HG03457 (cell line): ENCODE data around the gene FOXK1.

Source experiments
- ATAC-seq: cut with Tn5 transposase; IDR thresholded peaks from one replicate; pipeline ENCODE4 v1.9.1; 2021; ENCODE audit warnings: moderate number of reproducible peaks; ENCODE audit not compliant: unreplicated experiment

The FOXK1 gene

DNA sequence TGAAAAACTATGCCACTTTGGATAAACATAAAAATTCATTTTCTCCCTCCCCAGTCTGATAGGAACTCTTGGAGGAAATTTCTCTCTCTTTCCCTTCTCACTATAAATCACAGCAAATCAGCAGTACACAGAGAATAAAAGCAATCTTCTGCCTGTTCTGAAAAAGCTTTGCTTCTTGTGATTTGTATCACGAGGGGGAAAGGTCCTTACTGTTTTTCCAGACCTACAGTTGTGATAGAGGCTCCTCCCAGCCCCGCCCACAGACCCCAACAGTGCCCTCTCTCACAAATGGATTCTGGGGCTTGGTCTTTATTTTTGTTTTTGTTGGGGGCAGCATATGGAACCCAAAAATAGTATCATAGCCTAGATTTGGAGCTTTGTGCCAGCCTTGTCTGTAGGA lies 12.2 kb downstream of the FOXK1 start:
- ATAC-seq, result no peak

DNA sequence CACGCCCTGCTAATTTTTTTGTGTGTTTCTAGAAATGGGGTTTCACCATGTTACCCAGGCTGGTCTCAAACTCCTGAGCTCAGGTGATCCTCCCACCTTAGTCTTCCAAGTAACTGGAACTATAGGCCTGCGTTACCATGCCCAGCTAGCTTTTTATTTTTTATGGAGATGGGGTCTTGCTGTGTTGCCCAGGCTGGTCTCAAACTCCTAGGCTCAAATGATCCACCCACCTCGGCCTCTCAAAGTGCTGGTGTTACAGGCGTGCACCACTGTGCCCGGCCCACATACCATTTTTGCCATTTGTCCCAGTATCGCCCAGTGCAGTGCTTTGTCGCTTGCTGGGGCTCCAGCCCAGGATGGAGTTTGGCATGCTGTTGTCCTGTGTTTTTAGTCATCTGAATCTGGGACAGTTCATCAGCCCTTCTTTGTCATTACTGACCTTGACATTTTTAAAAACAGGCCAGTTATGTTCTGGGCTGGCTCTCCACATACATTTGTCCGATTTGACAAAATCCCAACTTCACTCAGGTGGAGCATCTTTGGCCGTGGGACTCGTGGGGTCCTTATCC lies 16.7 kb downstream of the FOXK1 start:
- no peak for ATAC-seq

DNA sequence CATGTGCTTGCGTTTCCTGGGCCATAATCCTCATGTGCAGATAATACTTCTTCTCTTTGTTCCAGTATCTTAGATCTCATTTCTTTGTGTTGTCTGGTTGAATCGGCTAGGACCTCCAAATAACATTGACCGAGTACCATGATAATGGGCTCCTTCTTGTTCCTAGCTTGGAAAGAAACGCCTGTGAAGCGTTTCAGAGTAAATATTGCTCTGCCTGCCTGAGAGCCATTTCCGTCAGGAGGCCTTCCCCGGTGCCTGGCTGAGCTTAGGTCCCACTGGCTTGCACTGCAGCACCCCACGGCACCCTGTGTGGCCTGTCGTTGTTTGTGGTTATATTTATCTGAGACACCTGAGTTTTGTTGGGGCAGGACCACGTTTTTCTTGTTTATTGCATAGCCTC lies 17.7 kb downstream of the FOXK1 start:
- no peak for ATAC-seq

DNA sequence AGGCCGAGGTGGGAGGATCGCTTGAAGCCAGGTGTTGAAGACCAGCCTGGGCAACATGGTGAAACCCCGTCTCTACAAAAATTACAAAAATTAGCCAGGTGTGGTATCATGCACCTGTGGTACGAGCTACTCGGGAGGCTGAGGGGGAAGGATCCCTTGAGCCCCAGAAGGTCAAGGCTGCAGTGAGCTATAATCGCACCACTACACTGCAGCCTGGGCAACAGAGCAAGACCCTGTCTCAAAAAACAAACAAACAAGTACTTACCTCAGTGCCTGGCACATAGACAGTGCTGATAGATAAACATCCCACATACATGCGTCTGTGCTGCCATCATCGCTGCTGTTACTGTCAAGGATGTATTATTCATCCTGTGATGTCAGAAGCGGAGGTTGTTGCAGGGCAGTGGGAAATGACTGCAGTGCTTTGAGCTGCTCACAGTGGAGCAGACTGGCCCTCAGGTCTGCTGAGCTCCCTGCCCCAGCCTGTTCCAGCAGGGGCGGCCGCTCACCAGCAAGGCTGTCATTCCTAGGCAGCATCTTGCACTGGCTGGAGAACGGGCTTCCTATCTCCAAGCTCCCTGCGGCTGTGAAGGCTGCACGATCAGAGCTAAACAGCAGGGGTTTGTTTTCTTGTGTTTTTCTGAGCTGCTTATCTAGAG lies 18.6 kb downstream of the FOXK1 start:
- ATAC-seq, result no peak

DNA sequence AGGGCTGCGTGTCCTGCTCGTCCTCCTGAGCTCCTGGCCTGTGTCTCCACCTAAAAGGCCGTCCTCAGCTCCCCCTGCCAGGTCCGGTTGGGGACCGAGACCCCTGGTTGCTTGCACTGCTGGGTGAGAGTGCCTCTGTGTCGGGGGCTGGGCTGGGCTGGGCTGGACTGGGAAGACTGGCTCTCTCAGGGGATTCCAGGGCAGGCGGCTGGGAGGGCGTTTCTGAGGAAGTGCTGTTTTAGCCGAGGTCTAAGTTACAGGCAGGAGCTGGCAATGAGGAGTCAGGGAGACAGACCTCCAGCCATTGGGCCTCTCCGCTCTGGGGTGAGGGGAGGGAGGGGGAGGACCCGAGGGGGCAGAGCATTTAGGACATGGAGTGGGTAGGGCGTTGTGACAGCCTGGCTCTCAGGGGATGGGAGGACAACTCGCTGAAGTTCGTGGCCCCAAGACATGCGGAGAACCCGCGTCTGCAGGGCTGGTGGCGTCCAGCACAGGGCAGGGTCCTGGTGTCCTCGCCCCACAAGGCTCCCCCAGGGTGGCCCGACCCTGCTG lies 20.9 kb downstream of the FOXK1 start:
- ATAC-seq, result no peak

DNA sequence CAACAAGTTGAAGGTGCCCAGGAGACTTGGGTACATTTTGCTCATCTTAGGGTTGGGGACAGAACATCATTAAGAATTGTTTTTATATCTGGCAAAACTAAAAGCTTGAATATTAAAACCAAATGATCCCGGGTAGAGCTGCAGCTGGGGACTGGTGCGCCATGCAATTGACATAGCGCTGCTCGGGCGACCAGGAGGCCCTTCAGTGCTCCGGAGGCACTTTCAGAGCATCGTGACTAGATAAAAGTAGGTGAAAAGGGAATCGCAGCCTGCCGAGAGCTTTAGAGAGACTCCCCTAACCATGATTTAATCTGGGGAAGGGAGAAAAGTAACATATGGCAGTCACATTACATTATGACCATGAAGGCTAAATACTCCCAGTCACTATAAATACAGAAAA lies 21.4 kb downstream of the FOXK1 start:
- ATAC-seq, result no peak

DNA sequence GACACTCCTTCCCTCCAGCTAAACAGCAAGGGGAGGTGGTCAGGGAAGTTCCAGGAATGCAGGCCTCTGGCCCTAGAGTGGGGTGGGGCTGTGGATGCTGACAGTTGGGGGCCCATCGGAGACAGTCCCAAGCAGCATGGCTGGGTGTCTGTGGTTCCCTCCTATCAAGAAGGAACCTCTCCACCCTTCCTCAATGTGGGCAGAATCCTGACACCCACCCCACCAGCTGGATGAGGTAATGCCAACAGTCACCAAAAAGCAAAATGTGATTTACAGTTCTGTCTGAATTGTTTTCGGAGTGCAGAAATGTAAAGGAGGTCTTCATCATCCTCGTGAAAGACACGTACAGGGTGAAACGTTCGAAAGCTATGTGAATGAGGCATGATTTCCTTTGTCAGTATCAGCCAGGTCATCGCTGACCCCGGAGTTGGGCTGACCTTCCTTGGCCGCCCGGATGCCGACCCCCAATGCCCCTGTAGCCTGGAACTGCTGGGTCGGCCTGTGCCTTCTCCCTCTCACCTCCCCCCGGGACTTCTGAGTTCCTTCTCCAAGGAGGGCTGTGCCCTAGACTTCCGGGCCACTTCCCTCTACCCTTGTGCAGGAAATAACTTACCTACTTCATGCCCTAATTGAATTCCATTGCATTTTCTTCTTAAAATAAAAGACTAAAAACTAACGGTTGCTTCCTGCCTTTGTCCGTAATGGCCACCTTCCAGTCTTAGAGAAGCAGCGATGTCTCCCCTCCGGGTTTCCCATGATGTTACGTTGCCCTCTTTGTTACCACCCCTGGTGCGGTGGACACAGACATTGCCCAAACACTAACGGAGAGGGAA lies 24.5 kb downstream of the FOXK1 start:
- ATAC-seq, result no peak

DNA sequence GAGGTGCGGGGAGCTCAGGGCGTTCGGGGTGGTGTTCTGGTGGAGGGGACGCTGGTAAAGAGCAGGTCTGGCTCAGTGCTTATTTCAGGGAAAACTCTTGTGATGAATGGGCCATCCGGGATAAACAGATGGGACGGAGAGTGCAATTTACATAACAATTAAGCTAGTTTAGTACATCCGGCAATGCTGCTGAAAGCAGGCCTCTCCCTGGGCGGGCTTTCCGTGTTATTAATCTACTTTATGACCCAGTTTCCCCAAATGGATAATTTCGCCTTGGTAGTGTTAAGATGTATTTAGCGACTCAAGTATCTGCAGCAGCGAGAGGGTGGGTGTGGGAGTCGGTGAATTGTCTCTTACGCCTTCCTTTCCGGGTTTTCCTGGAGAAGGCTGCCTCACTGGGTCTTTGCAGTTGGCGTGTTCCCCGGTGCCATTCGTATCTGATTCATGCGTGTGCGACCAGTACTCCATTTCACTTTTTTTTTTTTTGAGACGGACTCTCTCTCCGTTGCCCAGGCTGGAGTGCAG lies 25.2 kb downstream of the FOXK1 start:
- no peak for ATAC-seq

DNA sequence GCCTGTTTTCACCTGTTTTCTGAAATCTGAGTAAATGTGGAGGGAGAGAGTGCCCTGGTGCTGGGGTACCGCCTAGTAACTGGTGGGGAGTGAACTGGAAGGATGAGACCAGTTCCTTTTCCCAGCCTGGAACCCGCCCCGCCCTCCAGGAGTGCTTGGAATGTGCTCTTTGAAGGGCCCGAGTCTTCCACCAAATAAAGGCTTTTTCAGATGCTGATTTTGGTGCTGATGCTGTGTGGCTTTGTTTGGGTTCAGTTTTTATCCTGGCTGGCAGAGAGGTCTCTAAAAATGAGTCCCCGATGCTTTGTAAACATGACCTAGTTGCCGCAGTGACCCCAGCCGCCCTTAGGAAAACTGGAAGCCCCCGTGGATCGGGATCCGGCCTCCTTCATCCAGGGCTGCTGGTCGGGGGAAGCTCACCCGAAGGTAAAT lies 25.9 kb downstream of the FOXK1 start:
- no peak for ATAC-seq

DNA sequence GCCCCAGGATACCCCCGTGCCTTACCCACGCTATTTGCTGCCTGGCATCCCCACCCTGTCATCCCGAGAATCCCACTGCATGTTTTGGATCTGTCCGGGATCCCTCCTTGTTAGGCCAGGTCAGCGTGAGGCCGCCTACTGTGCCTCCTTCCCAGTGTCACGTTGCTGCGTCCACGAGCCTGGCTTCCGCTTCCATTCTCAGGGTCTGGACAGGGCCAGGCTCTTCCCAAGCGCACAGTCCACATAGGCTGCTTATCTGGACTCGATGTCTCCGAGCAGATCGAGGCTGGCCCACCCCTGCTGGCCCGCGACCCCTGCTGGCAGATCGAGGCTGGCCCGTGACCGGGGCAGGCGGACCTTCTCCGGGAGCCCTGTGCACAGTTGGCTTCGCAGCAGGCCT lies 27.1 kb downstream of the FOXK1 start:
- ATAC-seq, result no peak

DNA sequence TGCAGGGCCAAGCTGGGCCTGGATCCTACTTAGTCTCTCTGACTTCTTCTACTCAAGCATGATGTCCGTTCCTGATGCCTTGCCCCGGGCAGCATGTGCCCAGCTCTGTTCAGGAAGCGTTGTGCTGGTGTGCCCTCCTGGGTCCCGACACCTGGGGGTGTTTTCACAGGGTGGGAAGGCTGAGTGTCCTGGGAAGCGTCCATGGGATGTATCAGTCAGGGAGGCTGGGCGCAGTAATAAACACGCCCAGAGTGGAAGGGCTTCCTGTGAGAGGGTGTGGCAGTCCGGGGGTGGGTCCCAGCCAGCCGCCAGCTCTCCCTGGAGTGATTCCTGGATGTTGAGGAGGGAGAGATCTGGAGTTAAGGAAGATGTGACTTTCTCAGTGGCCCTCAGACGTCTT lies 29.0 kb downstream of the FOXK1 start:
- no peak for ATAC-seq

DNA sequence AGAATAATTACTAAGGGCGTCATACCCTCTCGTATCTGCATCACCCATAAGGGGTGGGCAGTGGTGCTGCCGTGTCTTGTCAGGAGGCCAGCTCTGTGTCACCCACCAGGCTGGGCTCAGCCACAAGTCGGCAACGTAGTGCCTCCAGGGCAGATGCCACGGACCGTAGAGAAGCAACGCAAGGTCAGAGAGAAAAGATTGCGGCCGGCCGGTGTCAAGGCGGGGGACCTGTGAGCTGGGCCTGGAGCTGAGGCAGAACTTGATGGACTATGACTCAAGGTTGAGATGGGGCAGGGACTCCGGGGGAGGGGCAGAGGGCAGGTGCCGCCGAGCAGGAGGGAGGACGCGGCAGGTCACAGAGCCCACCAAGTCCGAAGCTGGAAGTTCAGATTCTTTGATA lies 29.5 kb downstream of the FOXK1 start:
- no peak for ATAC-seq

DNA sequence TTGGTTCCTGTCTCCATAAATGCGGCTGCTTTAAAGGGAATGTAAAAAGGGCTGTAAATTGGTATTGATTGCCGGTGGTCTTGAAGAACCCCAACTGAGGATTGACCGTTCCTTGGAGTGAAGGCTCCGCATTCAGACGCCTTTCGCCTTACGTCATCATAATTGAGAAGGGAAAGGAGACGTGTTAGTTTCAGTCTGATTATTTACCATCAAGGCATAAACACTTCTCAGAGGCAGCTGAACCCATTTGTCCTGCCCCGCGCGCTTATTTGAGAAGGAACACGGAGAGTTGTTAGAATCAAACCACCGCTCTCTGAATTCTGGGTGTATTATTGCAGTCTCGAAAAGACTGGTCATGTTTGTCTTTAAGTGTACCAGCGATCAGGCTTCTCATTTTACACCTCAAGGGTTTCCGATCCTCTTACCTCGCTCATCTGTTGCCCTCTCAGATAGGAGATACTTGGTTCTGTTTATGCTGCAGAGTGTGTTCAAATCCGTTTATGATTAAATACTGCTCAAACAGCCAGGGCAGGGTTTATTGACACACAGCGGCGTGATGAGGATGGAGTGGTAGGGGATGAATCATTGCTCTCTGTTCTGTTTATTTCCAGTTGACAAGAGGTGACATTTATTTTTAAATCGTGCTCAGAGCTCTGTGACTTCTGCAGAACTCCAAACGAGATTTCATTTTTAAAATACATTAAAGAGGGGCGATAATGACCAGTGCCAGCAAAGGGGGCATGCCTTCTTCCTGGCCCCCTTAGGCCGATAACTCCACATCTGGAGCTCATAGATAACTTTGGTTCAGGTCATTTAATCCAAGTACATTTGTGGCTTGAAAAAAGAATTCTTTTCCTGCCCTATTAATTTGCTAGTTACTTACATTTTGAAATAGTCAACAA lies 30.4 kb downstream of the FOXK1 start:
- ATAC-seq, result no peak

DNA sequence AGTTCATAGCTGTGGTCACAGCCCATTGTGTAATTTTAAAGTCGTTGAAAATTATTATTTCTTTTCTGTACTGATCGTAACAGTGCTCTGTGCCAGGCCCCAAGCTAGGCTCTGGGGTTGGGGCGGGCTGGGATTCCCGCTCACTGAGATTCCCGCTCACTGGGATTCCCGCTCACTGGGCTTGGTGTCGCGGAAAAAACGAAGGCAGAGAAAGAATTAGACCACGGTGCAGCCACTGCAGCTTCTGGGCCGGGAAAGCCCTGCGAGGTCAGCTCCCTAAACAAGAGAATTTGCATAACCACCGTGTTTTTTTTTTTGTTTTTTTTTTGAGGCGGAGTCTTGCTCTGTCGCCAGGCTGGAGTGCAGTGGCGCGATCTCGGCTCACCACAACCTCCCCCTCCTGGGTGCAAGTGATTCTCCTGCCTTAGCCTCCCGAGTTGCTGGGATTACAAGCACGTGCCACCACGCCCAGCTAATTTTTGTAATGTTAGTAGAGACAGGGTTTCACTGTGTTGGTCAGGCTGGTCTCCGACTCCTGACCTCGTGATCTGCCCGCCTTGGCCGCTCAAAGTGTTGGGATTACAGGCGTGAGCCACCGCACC lies 31.2 kb downstream of the FOXK1 start:
- no peak for ATAC-seq

DNA sequence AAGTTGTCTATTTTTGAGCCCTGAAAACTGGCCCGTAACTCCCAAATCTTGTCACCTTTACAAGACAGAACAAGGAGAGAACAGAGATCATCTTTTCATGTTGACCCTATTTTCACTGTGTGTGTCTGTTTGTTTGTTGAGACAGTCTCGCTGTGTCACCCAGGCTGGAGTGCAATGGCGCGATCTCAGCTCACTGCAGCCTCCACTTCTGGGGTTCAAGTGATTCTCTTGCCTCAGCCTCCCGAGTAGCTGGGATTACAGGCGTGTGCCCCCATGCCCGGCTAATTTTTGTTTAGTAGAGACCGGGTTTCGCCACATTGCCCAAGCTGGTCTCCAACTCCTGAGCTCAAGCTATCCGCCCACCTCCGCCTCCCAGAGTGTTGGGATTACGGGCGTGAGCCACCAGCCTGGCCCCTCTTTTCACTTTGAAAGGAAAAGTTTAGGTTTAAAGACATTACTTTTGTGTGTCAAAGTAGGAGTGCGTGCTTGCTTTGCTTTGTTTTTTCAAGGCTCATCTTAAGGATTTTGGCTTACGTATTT lies 32.1 kb downstream of the FOXK1 start:
- no peak for ATAC-seq

DNA sequence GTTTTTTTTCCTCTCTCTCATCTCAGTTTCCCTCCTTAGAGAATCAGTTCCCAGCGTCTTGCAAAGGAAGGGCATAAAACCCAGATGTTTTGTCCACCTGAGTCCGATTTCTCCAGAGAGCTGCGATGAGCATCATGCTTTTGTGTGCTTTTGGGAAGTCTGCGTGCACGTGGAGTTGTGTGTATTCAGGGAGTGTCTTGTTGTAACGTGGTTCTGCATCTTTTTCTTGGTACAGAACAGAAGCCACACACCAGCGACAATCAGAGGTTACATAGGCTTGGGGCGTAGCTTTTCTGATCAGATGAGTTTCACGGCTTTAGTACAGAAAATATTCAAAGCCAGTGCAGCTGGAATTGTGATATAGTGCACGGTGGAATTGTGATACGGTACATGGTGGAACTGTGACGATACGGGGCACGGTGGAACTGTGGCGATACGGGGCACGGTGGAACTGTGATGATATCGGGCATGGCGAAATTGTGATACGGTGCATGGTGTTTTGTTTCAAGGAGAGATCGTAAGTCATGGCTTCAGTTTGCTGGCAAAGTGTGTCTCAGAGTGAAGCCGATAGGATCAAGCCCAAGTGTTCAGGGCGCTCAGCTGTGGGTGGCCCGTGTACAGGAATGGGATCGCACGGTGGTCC lies 32.8 kb downstream of the FOXK1 start:
- ATAC-seq, result no peak

DNA sequence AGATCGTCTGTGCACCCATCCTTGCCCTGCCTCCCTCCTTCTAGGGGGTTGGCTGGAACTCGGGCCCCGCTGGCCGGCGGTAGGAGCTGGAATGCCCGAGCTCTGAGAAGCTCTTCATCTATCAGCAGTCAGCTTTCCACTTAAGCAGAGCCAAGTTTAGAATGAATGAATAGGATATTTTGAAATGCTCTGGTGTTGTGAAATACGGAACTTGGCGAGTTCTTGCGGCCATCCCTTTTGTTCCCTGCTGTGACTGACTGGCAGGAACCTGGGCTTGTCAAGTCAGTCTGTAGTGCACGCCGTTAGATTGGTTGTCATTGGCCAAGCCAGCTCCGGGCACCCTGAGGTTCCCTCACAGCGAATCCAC lies 33.3 kb downstream of the FOXK1 start:
- no peak for ATAC-seq

DNA sequence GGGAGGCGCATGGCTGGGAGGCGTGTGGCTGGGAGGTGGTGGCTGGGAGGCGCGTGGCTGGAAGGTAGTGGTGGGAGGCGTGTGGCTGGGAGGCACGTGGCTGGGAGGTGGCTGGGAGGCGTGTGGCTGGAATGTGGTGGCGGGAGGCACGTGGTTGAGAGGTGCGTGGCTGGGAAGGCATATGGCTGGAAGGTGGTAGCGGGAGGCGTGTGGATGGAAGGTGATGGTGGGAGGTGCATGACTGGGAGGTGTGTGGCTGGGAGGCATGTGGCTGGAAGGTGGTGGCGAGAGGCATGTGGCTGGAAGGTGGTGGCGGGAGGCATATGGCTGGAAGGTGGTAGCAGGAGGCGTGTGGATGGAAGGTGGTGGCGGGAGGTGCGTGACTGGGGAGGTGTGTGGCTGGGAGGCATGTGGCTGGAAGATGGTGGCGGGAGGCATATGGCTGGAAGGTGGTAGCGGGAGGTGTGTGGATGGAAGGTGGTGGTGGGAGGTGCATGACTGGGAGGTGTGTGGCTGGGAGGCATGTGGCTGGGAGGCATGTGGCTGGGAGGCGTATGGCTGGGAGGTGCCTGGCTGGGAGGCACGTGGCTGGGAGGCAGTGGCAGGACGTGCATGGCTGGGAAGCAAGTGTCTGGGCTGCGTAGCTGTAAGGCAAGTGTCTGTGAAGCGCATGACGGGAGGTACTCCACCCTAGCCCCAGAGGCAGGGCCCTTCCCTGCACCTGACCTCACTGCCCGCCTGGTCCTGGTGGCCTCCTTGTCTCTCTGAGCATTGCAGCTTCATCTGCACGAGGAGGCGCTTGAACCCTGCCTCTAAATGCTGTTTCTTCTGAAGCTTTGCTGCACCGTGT lies 35.1 kb downstream of the FOXK1 start:
- no peak for ATAC-seq

DNA sequence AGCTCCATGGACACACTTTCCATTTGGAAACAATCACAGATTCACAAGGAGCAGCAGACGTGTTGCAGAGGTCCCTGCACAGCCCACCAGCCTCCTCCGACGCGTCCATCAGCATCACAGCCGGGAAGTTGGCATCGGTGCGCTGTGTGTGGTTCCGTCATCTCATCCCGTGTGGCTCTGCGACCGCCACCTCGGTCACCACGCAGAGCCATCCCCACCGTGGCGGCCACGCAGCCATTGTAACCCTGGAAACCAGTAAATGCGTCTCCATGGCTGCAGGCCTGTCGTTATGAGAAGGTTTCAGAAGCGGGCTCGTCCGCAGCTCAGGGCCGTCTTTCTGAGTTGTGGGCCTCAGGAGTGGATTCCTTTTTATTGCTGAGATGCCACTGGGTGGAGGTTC lies 36.0 kb downstream of the FOXK1 start:
- ATAC-seq, result no peak
